ENCODE measurements around the gene HOXB8.

The HOXB8 gene

DNA sequence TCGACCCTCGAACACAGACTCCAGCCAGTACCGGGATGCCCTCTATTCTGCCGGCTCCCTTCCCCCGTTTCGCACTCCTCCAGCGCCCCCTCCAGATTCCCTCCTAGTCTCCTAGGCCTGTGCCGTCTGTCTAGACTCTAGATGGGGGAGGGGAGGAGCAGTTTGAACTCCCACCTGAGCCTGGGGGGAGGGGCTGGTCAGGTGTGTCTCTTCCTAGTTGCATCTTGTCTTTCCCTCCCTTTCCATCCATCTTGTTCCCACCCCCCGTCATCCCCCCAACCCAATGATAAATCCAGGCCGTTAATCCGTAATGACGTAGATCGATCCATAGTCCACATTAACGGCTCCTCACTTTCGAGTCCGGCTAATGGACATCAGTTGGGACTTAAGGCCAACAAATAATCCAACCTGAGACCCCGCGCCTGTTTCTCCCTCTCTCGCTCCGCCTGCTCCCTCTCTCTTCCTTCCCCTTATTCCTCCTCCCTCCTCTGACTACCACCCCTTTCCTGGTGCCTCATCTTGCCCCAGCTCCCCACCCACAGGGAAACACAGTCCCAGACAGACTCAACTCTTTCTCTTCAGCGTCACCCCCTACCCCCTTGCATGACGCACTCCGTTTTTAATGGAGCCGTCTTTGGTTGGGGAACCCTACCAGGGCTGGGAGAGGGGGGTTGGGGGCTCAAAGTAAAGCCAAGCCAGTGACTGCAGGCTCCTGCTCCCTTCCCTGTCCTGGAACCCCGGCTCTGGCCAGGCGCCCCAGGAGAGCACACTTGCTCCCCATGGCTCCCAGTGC, 18.2 kb downstream of the HOXB8 start:
- no peak for TF ChIP-seq POLR2AphosphoS5 (IDR thresholded peaks at IDR 0.05; ENCODE audit: low read depth, low read length)
- TF ChIP-seq SPI1 (IDR thresholded peaks at IDR 0.05; ENCODE audit: low read depth, low read length), result no peak
- TF ChIP-seq TAF1 (IDR thresholded peaks at IDR 0.05; ENCODE audit: low read depth, low read length), result no peak
- TF ChIP-seq POLR2A (IDR thresholded peaks at IDR 0.05; ENCODE audit: low read depth, low read length), result no peak
- TF ChIP-seq POU2F2 (IDR thresholded peaks at IDR 0.05; ENCODE audit: low read depth, low read length), result no peak
- no peak for TF ChIP-seq PAX5 (IDR thresholded peaks at IDR 0.05; ENCODE audit: insufficient read depth, low read length, severe bottlenecking)
- FAIRE-seq (peak; percentile 60), DNase-seq (ENCODE audit: insufficient read length, low spot score) (no peak)

DNA sequence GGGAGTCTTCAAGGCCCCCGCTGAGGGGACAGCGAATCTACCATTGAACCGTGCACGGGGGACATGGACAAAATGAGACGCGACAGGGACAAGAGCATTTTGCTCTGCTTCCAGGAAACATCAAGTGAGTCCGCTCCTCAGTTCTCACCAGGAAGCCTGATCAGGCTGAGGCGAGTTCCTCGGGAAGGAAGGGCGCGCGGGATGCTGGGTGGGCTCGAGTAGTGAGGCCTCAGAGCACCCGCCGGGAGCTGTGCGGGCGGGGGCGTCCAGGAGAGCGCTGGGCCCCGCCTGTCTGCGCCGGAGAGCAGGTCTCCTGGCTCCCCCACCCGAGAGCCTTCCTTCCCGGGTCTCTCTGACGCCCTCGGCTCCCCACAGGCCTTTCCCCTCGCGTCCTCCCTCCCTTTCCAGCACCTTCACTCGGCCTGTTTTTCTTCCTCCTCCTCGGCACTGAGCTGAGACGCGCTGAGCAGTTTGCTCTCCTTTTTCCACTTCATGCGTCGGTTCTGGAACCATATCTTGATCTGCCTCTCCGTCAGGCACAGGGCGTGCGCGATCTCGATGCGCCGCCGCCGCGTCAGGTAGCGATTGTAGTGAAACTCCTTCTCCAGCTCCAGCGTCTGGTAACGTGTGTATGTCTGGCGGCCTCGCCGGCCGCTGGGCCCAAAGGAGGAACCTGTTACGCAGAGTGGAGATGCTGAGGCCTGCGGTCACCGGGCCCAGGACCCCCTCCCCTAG, 18.9 kb downstream of the HOXB8 start:
- peak; percentile 63 for FAIRE-seq
- TF ChIP-seq TAF1 (IDR thresholded peaks at IDR 0.05; ENCODE audit: low read depth, low read length) (no peak), POLR2AphosphoS5 (IDR thresholded peaks at IDR 0.05; ENCODE audit: low read depth, low read length) (no peak), PAX5 (IDR thresholded peaks at IDR 0.05; ENCODE audit: insufficient read depth, low read length, severe bottlenecking) (no peak), SPI1 (IDR thresholded peaks at IDR 0.05; ENCODE audit: low read depth, low read length) (no peak), POLR2A (IDR thresholded peaks at IDR 0.05; ENCODE audit: low read depth, low read length) (no peak), POU2F2 (IDR thresholded peaks at IDR 0.05; ENCODE audit: low read depth, low read length) (no peak)
- no peak for DNase-seq (ENCODE audit: insufficient read length, low spot score)

GRCh38 chr17:48595278-48595999, 19.7 kb downstream of the HOXB8 start:
- DNase-seq (ENCODE audit: insufficient read length, low spot score) (no peak), FAIRE-seq (no peak)
- TF ChIP-seq SPI1 (IDR thresholded peaks at IDR 0.05; ENCODE audit: low read depth, low read length), result no peak
- TF ChIP-seq POLR2AphosphoS5 (IDR thresholded peaks at IDR 0.05; ENCODE audit: low read depth, low read length), result no peak
- no peak for TF ChIP-seq PAX5 (IDR thresholded peaks at IDR 0.05; ENCODE audit: insufficient read depth, low read length, severe bottlenecking)
- no peak for TF ChIP-seq POU2F2 (IDR thresholded peaks at IDR 0.05; ENCODE audit: low read depth, low read length)
- no peak for TF ChIP-seq TAF1 (IDR thresholded peaks at IDR 0.05; ENCODE audit: low read depth, low read length)
- no peak for TF ChIP-seq POLR2A (IDR thresholded peaks at IDR 0.05; ENCODE audit: low read depth, low read length)

GRCh38 chr17:48594538-48595277, 20.4 kb downstream of the HOXB8 start:
- FAIRE-seq (no peak), DNase-seq (ENCODE audit: insufficient read length, low spot score) (no peak)
- TF ChIP-seq POLR2AphosphoS5 (IDR thresholded peaks at IDR 0.05; ENCODE audit: low read depth, low read length) (no peak), PAX5 (IDR thresholded peaks at IDR 0.05; ENCODE audit: insufficient read depth, low read length, severe bottlenecking) (no peak), POLR2A (IDR thresholded peaks at IDR 0.05; ENCODE audit: low read depth, low read length) (no peak), TAF1 (IDR thresholded peaks at IDR 0.05; ENCODE audit: low read depth, low read length) (no peak), POU2F2 (IDR thresholded peaks at IDR 0.05; ENCODE audit: low read depth, low read length) (no peak), SPI1 (IDR thresholded peaks at IDR 0.05; ENCODE audit: low read depth, low read length) (no peak)

DNA sequence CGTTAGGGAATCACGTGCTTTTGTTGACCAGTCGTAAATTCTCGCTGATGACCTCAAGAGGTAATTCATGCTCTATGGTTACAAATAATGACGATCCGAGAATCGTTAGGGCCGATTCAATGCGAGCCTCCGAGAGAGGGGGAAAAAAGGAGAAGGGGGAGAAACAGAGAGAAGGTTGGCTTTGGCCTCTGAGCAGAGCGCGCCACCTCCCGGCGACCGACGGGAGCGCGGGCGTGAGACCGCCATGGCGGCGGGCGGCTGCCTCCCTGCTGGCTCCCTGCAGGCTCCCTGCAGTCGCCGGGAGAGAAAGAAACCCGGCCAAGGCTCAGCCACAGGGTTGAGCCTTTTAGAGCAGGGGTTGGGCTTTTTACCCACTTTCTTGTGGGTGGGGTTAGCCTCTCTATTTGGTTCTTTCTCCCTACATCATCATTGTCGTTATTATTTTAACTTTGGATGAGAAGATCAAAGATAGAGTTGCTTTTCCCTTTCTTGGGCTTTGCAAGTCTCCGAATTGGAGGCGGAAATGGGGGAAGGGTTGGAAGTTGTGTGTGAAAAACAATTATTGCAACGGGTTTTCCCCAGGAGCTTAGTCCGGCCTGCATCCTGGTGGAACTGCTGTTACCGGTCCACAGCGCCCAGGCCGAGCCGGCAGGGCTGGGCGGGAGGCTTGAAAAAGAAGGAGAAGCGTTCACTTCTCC, 21.1 kb downstream of the HOXB8 start:
- TF ChIP-seq POLR2A (IDR thresholded peaks at IDR 0.05; ENCODE audit: low read depth, low read length), result no peak
- TF ChIP-seq SPI1 (IDR thresholded peaks at IDR 0.05; ENCODE audit: low read depth, low read length), result peak; percentile 70
- FAIRE-seq, result peak; percentile 95
- DNase-seq (ENCODE audit: insufficient read length, low spot score), result peak; percentile 87

- no peak for TF ChIP-seq POU2F2 (IDR thresholded peaks at IDR 0.05; ENCODE audit: low read depth, low read length)
- TF ChIP-seq SPI1 (IDR thresholded peaks at IDR 0.05; ENCODE audit: low read depth, low read length), result no peak
- no peak for TF ChIP-seq POLR2A (IDR thresholded peaks at IDR 0.05; ENCODE audit: low read depth, low read length)
- TF ChIP-seq PAX5 (IDR thresholded peaks at IDR 0.05; ENCODE audit: insufficient read depth, low read length, severe bottlenecking), result no peak
- no peak for TF ChIP-seq TAF1 (IDR thresholded peaks at IDR 0.05; ENCODE audit: low read depth, low read length)
- TF ChIP-seq POLR2AphosphoS5 (IDR thresholded peaks at IDR 0.05; ENCODE audit: low read depth, low read length), result no peak
These were observed 21.8 kb downstream of the HOXB8 start, which contains the start of gene HOXB5 for GRCh38 chr17:48593126-48593829. Gene HOXB5 (minus strand): TSS chr17:48593779. CDS start chr17:48593682, 97 bp downstream.

GRCh38 chr17:48592577-48592976, 22.5 kb downstream of the HOXB8 start:
- FAIRE-seq (peak; percentile 50), DNase-seq (ENCODE audit: insufficient read length, low spot score) (no peak)
- TF ChIP-seq PAX5 (IDR thresholded peaks at IDR 0.05; ENCODE audit: insufficient read depth, low read length, severe bottlenecking), result no peak
- no peak for TF ChIP-seq POLR2A (IDR thresholded peaks at IDR 0.05; ENCODE audit: low read depth, low read length)
- no peak for TF ChIP-seq POU2F2 (IDR thresholded peaks at IDR 0.05; ENCODE audit: low read depth, low read length)
- TF ChIP-seq SPI1 (IDR thresholded peaks at IDR 0.05; ENCODE audit: low read depth, low read length), result no peak

More at GRCh38 chr17:48593126-48593829, 21.8 kb downstream of the HOXB8 start, which contains the start of gene HOXB5:
- FAIRE-seq (peak; percentile 26), DNase-seq (ENCODE audit: insufficient read length, low spot score) (no peak)

DNA sequence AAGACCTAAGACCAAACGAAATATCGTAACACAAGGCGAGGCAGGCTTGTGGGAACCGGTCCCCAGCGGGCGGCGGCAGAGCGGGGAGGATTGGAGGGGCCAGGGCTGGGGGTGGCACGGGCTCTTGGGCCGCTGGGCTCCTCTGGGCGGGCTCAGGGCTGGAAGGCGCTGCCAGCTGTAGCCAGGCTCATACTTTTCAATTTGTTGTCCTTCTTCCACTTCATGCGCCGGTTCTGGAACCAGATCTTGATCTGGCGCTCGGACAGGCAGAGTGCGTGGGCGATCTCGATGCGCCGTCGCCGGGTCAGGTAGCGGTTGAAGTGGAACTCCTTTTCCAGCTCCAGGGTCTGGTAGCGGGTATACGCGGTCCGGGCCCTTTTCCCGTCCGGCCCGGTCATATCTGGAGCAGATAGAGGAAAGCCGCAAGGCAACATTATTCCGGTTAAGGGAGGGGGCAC, 23.0 kb downstream of the HOXB8 start:
- peak; percentile 61 for FAIRE-seq

More for the DNA sequence above, 23.0 kb downstream of the HOXB8 start:
- TF ChIP-seq POLR2AphosphoS5 (IDR thresholded peaks at IDR 0.05; ENCODE audit: low read depth, low read length) (no peak), POLR2A (IDR thresholded peaks at IDR 0.05; ENCODE audit: low read depth, low read length) (no peak), SPI1 (IDR thresholded peaks at IDR 0.05; ENCODE audit: low read depth, low read length) (no peak), PAX5 (IDR thresholded peaks at IDR 0.05; ENCODE audit: insufficient read depth, low read length, severe bottlenecking) (no peak), TAF1 (IDR thresholded peaks at IDR 0.05; ENCODE audit: low read depth, low read length) (no peak), POU2F2 (IDR thresholded peaks at IDR 0.05; ENCODE audit: low read depth, low read length) (no peak)
- DNase-seq (ENCODE audit: insufficient read length, low spot score), result no peak
